ENCODE data around the gene SOST. TPM values are rescaled to one million over a fixed set of nuclear protein-coding genes. Genes with fewer than 3 reads are reported as not detected.

SOST gene
- total RNA-seq, 2 donors from 2014 or later, result 45.2 to 55.4 TPM

DNA sequence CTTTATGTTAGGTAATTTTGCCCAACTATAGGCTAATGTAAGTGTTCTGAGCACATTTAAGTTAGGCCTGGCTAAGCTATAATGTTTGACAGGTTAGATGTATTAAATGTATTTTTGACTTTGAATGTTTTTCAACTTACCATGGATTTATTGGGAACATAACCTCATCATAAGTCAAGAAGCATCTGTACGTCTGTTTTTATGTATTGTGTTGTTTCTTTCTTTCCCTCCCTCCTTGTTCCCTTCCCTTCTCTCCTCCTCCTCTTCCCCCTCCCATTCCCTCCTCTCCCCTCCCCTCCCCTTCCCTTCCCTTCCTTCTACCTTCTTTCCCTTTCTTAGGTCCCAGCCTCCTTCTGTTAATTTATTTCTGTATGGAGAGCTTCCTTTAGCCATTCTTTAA is 30.9 kb upstream of the SOST start:
- H3K4me3 ChIP-seq, result no peak overlapping the region
- H3K4me1 ChIP-seq (ENCODE audit: control insufficient read depth in 1 of 2, low read depth in 2 of 2), result no peaks in the 10 kb centered on the region
- ATAC-seq (ENCODE audit: insufficient number of reproducible peaks, low FRiP score, low read depth) (no peak), DNase-seq (ENCODE audit: low spot score) (no peak)
- H3K27me3 ChIP-seq (replicated peaks; ENCODE audit: insufficient read depth), result no peaks in the 10 kb centered on the region
- no peaks in the 10 kb centered on the region for H3K9me3 ChIP-seq
- no peaks in the 10 kb centered on the region for H3K36me3 ChIP-seq
- H3K27ac ChIP-seq, result no peak overlapping the region
- TF ChIP-seq, protein P1, sequence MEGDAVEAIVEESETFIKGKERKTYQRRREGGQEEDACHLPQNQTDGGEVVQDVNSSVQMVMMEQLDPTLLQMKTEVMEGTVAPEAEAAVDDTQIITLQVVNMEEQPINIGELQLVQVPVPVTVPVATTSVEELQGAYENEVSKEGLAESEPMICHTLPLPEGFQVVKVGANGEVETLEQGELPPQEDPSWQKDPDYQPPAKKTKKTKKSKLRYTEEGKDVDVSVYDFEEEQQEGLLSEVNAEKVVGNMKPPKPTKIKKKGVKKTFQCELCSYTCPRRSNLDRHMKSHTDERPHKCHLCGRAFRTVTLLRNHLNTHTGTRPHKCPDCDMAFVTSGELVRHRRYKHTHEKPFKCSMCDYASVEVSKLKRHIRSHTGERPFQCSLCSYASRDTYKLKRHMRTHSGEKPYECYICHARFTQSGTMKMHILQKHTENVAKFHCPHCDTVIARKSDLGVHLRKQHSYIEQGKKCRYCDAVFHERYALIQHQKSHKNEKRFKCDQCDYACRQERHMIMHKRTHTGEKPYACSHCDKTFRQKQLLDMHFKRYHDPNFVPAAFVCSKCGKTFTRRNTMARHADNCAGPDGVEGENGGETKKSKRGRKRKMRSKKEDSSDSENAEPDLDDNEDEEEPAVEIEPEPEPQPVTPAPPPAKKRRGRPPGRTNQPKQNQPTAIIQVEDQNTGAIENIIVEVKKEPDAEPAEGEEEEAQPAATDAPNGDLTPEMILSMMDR (IDR thresholded peaks at IDR 0.05), result no peak

DNA sequence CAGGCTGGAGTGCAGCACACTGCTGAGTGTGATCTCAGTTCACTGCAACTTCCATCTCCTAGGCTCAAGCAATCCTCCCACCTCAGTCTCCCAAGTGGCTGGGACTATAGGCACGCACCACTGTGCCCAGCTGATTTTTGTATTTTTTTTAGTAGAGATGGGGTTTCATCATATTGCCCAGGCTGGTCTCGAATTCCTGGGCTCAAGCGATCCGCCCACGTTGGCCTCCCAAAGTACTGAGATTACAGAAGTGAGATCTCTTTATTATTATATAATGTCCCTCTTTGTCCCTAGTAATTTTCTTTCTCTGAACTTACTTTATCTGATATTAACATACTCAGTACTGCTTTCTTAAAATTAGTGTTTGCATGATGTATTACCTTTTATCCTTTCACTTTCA is 29.9 kb upstream of the SOST start:
- DNase-seq (ENCODE audit: low spot score) (no peak), ATAC-seq (ENCODE audit: insufficient number of reproducible peaks, low FRiP score, low read depth) (no peak)
- no peak overlapping the region for H3K27ac ChIP-seq
- no peaks in the 10 kb centered on the region for H3K36me3 ChIP-seq
- no peaks in the 10 kb centered on the region for H3K4me1 ChIP-seq (ENCODE audit: control insufficient read depth in 1 of 2, low read depth in 2 of 2)
- H3K9me3 ChIP-seq, result no peaks in the 10 kb centered on the region
- H3K4me3 ChIP-seq, result no peak overlapping the region
- TF ChIP-seq, protein P1 (IDR thresholded peaks at IDR 0.05), result no peak
- no peaks in the 10 kb centered on the region for H3K27me3 ChIP-seq (replicated peaks; ENCODE audit: insufficient read depth)

GRCh38 chr17:43787728-43788127 is 29.1 kb upstream of the SOST start:
- Histone ChIP-seq H3K4me1 (ENCODE audit: control insufficient read depth in 1 of 2, low read depth in 2 of 2) (no peaks in the 10 kb centered on the region), H3K36me3 (no peaks in the 10 kb centered on the region), H3K27ac (no peak overlapping the region), H3K9me3 (no peaks in the 10 kb centered on the region), H3K27me3 (replicated peaks; ENCODE audit: insufficient read depth) (no peaks in the 10 kb centered on the region), H3K4me3 (no peak overlapping the region)
- ATAC-seq (ENCODE audit: insufficient number of reproducible peaks, low FRiP score, low read depth), result no peak
- TF ChIP-seq, protein P1 (IDR thresholded peaks at IDR 0.05), result no peak
- no peak for DNase-seq (ENCODE audit: low spot score)

DNA sequence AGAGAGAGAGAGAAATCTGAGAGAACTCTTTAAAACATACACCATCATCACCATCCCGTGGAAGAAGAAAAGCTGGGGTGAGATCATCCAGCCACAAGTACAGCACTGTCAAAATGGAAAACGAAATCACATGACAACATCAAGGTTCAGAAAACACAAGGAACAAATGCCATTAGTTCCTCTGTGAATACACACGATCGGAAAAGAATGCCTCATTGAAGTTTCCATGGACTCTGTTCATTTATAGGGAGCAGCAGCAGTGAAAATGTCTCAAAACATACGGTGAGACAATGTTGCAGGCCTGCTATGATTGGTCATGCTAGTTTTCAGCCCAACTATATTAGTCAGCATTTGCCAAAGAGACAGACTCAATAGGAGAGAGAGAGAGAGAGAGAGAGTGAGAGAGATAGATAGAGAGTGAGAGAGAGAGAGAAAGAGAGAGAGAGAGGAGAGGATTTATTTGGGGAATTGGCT is 26.1 kb upstream of the SOST start:
- TF ChIP-seq, protein P1 (IDR thresholded peaks at IDR 0.05), result no peak
- no peaks in the 10 kb centered on the region for H3K27me3 ChIP-seq (replicated peaks; ENCODE audit: insufficient read depth)
- H3K4me1 ChIP-seq (ENCODE audit: control insufficient read depth in 1 of 2, low read depth in 2 of 2), result peaks cover 0 to under 1% of the 10 kb centered on the region in 2 donors
- DNase-seq (ENCODE audit: low spot score), result no peak
- H3K4me3 ChIP-seq, result no peak overlapping the region
- no peaks in the 10 kb centered on the region for H3K36me3 ChIP-seq
- no peaks in the 10 kb centered on the region for H3K9me3 ChIP-seq
- ATAC-seq (ENCODE audit: insufficient number of reproducible peaks, low FRiP score, low read depth), result no peak
- H3K27ac ChIP-seq, result no peak overlapping the region

DNA sequence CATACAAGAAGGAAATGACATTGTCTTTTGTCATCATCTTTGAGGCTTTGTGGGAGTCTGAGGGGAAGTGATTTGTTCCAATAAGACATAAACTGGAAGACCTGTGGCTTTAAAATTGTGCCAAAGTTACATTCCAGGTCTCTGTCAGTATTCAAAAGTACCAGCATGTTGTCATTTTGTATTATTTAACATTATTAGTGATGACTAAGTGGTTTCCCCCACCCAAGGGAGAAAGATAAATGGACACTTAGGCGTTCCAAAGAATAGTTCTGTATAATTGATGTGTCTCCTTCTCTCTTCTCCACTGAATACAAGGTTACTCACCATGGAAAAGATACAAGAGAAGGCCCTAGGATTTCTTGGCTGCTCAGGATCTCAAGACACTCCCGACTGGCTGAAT is 25.5 kb upstream of the SOST start:
- H3K9me3 ChIP-seq, result no peaks in the 10 kb centered on the region
- H3K36me3 ChIP-seq, result no peaks in the 10 kb centered on the region
- H3K4me1 ChIP-seq (ENCODE audit: control insufficient read depth in 1 of 2, low read depth in 2 of 2), result peaks cover 4 to 6% of the 10 kb centered on the region in 2 donors
- ATAC-seq (ENCODE audit: insufficient number of reproducible peaks, low FRiP score, low read depth), result no peak
- no peak overlapping the region for H3K4me3 ChIP-seq
- no peak overlapping the region for H3K27ac ChIP-seq
- TF ChIP-seq, protein P1 (IDR thresholded peaks at IDR 0.05), result no peak
- H3K27me3 ChIP-seq (replicated peaks; ENCODE audit: insufficient read depth), result no peaks in the 10 kb centered on the region
- DNase-seq (ENCODE audit: low spot score), result no peak

Measured in thoracic aorta (tissue), 2 donors.